ENCODE data around the gene STAT2. TPM values are rescaled to one million over a fixed set of nuclear protein-coding genes. Genes with fewer than 3 reads are reported as not detected.

STAT2 gene
- total and polyA plus RNA-seq, 12 donors: 45.3 to 197 (median 98.9) TPM

DNA sequence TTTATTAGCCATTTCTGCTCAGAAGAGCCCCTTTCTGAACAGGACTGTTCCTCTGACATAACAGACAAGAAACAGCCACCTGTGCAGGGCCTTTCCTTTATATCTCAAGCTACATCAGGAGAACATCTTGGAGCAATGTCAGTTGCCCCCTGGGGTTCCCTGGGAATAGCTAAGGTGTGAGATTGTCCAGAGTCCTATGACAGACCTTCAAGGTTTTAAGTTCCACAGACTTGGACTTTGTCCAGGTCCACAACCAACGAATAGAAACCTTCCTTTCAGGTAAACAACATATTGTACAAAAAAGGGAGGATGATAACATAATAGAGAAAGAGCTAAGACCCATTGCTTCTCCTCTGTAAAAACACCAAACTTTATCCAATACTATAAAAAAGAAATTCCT, 18.3 kb downstream of the STAT2 start:
- no peaks in the 10 kb centered on the region for H3K9me3 ChIP-seq (replicated peaks in 1 of 3)
- peaks cover 0 to 40% of the 10 kb centered on the region in 2 donors for H3K36me3 ChIP-seq (replicated peaks in 1 of 2)
- 20 to 43% (median 25%) methylated on average over 1 of the region's 1 CpG for WGBS, 4 donors
- peaks cover 0 to 5% of the 10 kb centered on the region in 2 donors for H3K4me1 ChIP-seq (replicated peaks in 1 of 2)
- no peak for DNase-seq
- intact Hi-C loops (cut with DNase I): no loop called here
- TF ChIP-seq, protein P1, sequence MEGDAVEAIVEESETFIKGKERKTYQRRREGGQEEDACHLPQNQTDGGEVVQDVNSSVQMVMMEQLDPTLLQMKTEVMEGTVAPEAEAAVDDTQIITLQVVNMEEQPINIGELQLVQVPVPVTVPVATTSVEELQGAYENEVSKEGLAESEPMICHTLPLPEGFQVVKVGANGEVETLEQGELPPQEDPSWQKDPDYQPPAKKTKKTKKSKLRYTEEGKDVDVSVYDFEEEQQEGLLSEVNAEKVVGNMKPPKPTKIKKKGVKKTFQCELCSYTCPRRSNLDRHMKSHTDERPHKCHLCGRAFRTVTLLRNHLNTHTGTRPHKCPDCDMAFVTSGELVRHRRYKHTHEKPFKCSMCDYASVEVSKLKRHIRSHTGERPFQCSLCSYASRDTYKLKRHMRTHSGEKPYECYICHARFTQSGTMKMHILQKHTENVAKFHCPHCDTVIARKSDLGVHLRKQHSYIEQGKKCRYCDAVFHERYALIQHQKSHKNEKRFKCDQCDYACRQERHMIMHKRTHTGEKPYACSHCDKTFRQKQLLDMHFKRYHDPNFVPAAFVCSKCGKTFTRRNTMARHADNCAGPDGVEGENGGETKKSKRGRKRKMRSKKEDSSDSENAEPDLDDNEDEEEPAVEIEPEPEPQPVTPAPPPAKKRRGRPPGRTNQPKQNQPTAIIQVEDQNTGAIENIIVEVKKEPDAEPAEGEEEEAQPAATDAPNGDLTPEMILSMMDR (IDR thresholded peaks at IDR 0.05): no peak
- TF ChIP-seq POLR2A (IDR thresholded peaks at IDR 0.05): no peak
- H3K27ac ChIP-seq: no peak overlapping the region
- H3K4me3 ChIP-seq: no peak overlapping the region
- H3K27me3 ChIP-seq: no peaks in the 10 kb centered on the region

DNA sequence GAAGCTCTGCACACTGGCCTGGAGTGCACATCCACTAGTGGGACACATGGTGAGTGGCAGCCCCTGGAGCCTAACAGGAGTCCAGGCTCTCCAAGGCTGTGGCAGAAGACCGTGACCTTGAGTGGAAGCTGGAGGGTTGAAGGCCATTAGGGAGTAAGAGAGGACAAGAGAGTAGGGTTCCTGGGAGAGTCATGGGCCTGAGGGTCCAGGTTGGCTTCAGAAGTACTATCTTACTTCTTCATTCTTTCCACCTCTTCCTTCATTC, 20.8 kb downstream of the STAT2 start:
- no peak overlapping the region for H3K4me3 ChIP-seq
- intact Hi-C loops (cut with DNase I): no loop called here
- H3K27me3 ChIP-seq: no peaks in the 10 kb centered on the region
- peaks cover 0 to 11% of the 10 kb centered on the region in 2 donors for H3K4me1 ChIP-seq (replicated peaks in 1 of 2)
- H3K36me3 ChIP-seq (replicated peaks in 1 of 2): peaks cover 0 to 20% of the 10 kb centered on the region in 2 donors
- H3K27ac ChIP-seq: peak overlapping the region in 1 of 5 donors; percentile 5
- 29 to 62% (median 58%) methylated on average over 1 of the region's 1 CpG for WGBS, 4 donors
- no peaks in the 10 kb centered on the region for H3K9me3 ChIP-seq (replicated peaks in 1 of 3)
- no peak for TF ChIP-seq POLR2A (IDR thresholded peaks at IDR 0.05)
- TF ChIP-seq, protein P1 (IDR thresholded peaks at IDR 0.05): no peak
- DNase-seq: no peak

DNA sequence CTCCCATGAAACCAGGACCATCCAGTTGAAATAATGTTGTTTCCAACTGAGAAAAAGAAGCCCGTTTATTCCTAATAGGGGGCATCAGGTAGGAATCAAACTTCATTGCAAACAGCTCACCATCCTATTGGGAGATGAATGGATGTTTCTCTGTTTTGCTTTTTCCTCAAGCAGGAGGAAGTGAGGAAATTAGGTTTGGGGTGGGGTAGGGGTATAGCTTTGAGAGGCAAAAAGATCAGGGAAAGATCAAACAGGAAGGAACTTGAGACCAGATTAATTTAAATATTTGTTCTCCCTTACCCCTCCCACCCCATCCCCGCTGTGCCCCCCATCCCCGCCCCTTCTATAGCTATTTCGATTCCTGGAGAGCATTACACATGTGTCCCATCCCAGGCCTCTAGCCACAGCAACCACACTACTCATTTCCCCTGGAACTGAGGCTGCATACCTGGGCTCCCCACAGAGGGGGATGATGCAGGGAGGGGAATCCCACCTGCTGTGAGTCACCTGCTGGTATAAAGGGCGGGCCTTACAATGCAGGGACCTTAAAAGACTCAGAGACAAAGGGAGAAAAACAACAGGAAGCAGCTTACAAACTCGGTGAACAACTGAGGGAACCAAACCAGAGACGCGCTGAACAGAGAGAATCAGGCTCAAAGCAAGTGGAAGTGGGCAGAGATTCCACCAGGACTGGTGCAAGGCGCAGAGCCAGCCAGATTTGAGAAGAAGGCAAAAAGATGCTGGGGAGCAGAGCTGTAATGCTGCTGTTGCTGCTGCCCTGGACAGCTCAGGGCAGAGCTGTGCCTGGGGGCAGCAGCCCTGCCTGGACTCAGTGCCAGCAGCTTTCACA, 21.4 kb downstream of the STAT2 start, which contains the start of gene IL23A:
Gene IL23A (plus strand): TSS at position 577 of the 850 bp plus-strand sequence. CDS start 161 bp downstream, at position 738.
- WGBS, 4 donors: 48 to 54% (median 51%) methylated on average over 8 to 9 of the region's 9 CpGs
- TF ChIP-seq POLR2A (IDR thresholded peaks at IDR 0.05): no peak
- TF ChIP-seq, protein P1 (IDR thresholded peaks at IDR 0.05): no peak
- peak within 1 kb of the TSS in 1 of 5 donors; percentile 5 for H3K27ac ChIP-seq
- no peak for DNase-seq
- H3K9me3 ChIP-seq (replicated peaks in 1 of 3): no peaks in the 10 kb centered on the region
- no peak within 1 kb of the TSS for H3K4me3 ChIP-seq
- peaks cover 0 to 11% of the 10 kb centered on the region in 2 donors for H3K4me1 ChIP-seq (replicated peaks in 1 of 2)
- intact Hi-C loops (cut with DNase I): no loop called here
- H3K27me3 ChIP-seq: no peaks in the 10 kb centered on the region
- H3K36me3 ChIP-seq (replicated peaks in 1 of 2): peaks cover 0 to 14% of the 10 kb centered on the region in 2 donors

DNA sequence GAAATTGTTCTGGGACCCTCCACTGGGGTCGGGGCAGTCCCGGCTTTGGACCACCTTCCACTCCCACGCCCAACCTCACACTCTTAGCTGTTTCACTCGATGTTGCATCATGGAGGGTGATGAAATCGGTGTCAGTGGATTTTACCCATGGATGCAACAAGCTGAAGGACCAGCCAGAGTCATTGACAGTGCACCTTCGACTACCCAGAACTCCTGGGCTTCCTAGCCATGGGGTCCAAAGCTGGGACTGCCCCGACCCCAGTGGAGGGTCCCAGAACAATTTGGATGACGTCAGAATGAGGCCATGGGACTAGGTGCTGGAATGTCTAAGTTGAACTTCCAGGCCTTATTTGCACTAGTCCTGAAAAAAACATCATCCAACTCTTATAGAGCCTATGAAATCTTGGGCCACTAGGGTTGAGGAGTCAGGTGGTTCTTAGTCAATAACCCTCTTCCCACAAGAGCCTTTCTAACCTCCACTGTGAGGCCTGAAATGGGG, 22.1 kb downstream of the STAT2 start:
- Histone ChIP-seq H3K9me3 (replicated peaks in 1 of 3) (no peaks in the 10 kb centered on the region), H3K27me3 (no peaks in the 10 kb centered on the region), H3K4me1 (replicated peaks in 1 of 2) (peaks cover 5 to 16% of the 10 kb centered on the region in 2 donors), H3K36me3 (replicated peaks in 1 of 2) (peaks cover 0 to 7% of the 10 kb centered on the region in 2 donors), H3K27ac (no peak overlapping the region), H3K4me3 (no peak overlapping the region)
- 77 to 80% (median 80%) methylated on average over 6 to 8 of the region's 8 CpGs for WGBS, 4 donors
- intact Hi-C loops (cut with DNase I): no loop called here
- TF ChIP-seq POLR2A (IDR thresholded peaks at IDR 0.05): no peak
- DNase-seq: no peak
